B cell (primary cell): ENCODE measurements around the gene BUB3. TPM values are rescaled to one million over a fixed set of nuclear protein-coding genes. Genes with fewer than 3 reads are reported as not detected.

Experiments
- ATAC-seq: fragments of 200-7000 bp; cut with Tn5 transposase; one replicate; pipeline ENCODE4 v1.10.0; 2021; ENCODE audit warnings: low read depth, mild to moderate bottlenecking, moderate number of reproducible peaks, moderate library complexity
- CTCF ChIA-PET: fragments of 350-600 bp; sonication (Branson Sonifier 250); formaldehyde crosslinking; loops from one replicate; lab custom pipeline; 2021; ENCODE audit warnings: antibody characterized with exemption, inconsistent platforms; lab: Charles Lee
- POLR2A ChIA-PET: fragments of 350-600 bp; sonication (Branson Sonifier 250); formaldehyde crosslinking; loops from one replicate; lab custom pipeline; 2021; ENCODE audit warnings: antibody characterized with exemption; lab: Charles Lee
- DNase-seq: peaks from one replicate; pipeline ENCODE4 v3.0.0; 2013
- H2AFZ ChIP-seq: 2 replicates; pipeline ENCODE4 v1.6.1; 2012; ENCODE audit warnings: mild to moderate bottlenecking, low read depth, low read length; ENCODE audit not compliant: insufficient read depth, poor library complexity, severe bottlenecking
- H3K27ac ChIP-seq, 2 donors: 1 replicate in 1 of 2; 2 replicates in 1 of 2; pipeline ENCODE4 v1.5.1; 2012 to 2013; ENCODE audit warnings: low read length in 2 of 2, mild to moderate bottlenecking in 2 of 2, moderate library complexity in 1 of 2
- H3K27me3 ChIP-seq, 4 experiments: fragments of 200-600 bp in 1 of 4; sonication (generic) in 1 of 4; replicated peaks in 1 of 4; 1 replicate in 2 of 4; 2 replicates in 2 of 4; pipeline versions ENCODE4 v1.6.1 to v1.7.0; 2013 to 2016; ENCODE audit warnings: low read length in 3 of 4, mild to moderate bottlenecking in 2 of 4, mixed read lengths in 1 of 4, moderate library complexity in 1 of 4; ENCODE audit not compliant: insufficient read depth in 4 of 4, control insufficient read depth in 3 of 4; ENCODE audit errors: control extremely low read depth in 1 of 4
- H3K36me3 ChIP-seq, 2 experiments: replicated peaks in 1 of 2; 1 replicate in 1 of 2; 2 replicates in 1 of 2; pipeline versions ENCODE4 v1.6.1 to v1.7.1; 2013; ENCODE audit warnings: low read length in 1 of 2; ENCODE audit not compliant: insufficient read depth in 2 of 2, control insufficient read depth in 1 of 2; ENCODE audit errors: control extremely low read depth in 1 of 2, extremely low read depth in 1 of 2
- H3K4me1 ChIP-seq, 2 donors: fragments of 200-600 bp in 1 of 2; sonication (generic) in 1 of 2; 1 replicate in 1 of 2; 2 replicates in 1 of 2; pipeline versions ENCODE4 v1.5.1 to v1.6.1; 2013 to 2017; ENCODE audit warnings: low read length in 2 of 2; ENCODE audit not compliant: control insufficient read depth in 2 of 2, insufficient read depth in 2 of 2
- H3K4me2 ChIP-seq: replicated peaks from 2 replicates; pipeline ENCODE3; 2012; ENCODE audit warnings: mild to moderate bottlenecking, low read depth, low read length; ENCODE audit not compliant: poor library complexity, severe bottlenecking
- H3K4me3 ChIP-seq, 5 experiments: fragments of 200-600 bp in 1 of 5; sonication (generic) in 1 of 5; 1 replicate in 3 of 5; 2 replicates in 2 of 5; pipeline versions ENCODE4 v1.5.1 to v1.7.0; 2011 to 2016; ENCODE audit warnings: low read length in 4 of 5, mild to moderate bottlenecking in 4 of 5, low read depth in 2 of 5, control low read depth in 1 of 5, moderate library complexity in 1 of 5; ENCODE audit not compliant: insufficient read depth in 1 of 5; ENCODE audit errors: control extremely low read depth in 1 of 5, extremely low read depth in 1 of 5
- H3K79me2 ChIP-seq: fragments of 200-600 bp; sonication (generic); one replicate; pipeline ENCODE4 v1.6.0; 2016; ENCODE audit warnings: low read length; ENCODE audit not compliant: control insufficient read depth, insufficient read depth
- H3K9ac ChIP-seq: fragments of 200-600 bp; sonication (generic); 2 replicates; pipeline ENCODE4 v1.6.1; 2017; ENCODE audit warnings: mild to moderate bottlenecking, low read length, moderate library complexity
- H3K9me3 ChIP-seq, 3 donors: one replicate each; pipeline versions ENCODE4 v1.6.1 to v1.7.1; 2013; ENCODE audit warnings: low read length in 2 of 3; ENCODE audit not compliant: control insufficient read depth in 2 of 3, insufficient read depth in 1 of 3; ENCODE audit errors: control extremely low read depth in 1 of 3
- H4K20me1 ChIP-seq: 2 replicates; pipeline ENCODE4 v1.6.0; 2012; ENCODE audit warnings: mild to moderate bottlenecking, low read length; ENCODE audit not compliant: insufficient read depth, control insufficient read depth, poor library complexity, severe bottlenecking
- H3K27ac Mint-ChIP-seq: one replicate; pipeline ENCODE4 v1.8.0; 2021; ENCODE audit warnings: mixed read lengths
- H3K27me3 Mint-ChIP-seq: one replicate; pipeline ENCODE4 v1.8.0; 2021; ENCODE audit warnings: mixed read lengths
- H3K4me1 Mint-ChIP-seq: one replicate; pipeline ENCODE4 v1.8.0; 2021; ENCODE audit warnings: mixed read lengths
- H3K4me3 Mint-ChIP-seq: one replicate; pipeline ENCODE4 v1.8.0; 2021; ENCODE audit warnings: mixed read lengths
- H3K9me3 Mint-ChIP-seq: one replicate; pipeline ENCODE4 v1.8.0; 2022; ENCODE audit warnings: mixed read lengths; ENCODE audit not compliant: insufficient read depth
- EZH2 ChIP-seq: IDR thresholded peaks from 2 replicates; pipeline ENCODE4 v1.6.1; 2012; ENCODE audit warnings: borderline replicate concordance, low read depth, mild to moderate bottlenecking, moderate library complexity, low read length; ENCODE audit not compliant: insufficient read depth, poor library complexity, severe bottlenecking
- WGBS: methylation state at CpG from one replicate; pipeline ENCODE4 v1.1.5; 2013; ENCODE audit warnings: missing lambda C conversion rate; ENCODE audit not compliant: insufficient coverage; 5-methylcytosine and 5-hydroxymethylcytosine counted together
- intact Hi-C: fragments of 100-400 bp; cut with micrococcal nuclease; formaldehyde crosslinking; loops from one replicate; pipeline ENCODE4 v1.10.0; 2022
- polyA plus RNA-seq: library from polyadenylated mRNA; depleted of rRNA; stranded (reverse); fragments of >200 nt; gene quantifications from 2 replicates; pipeline ENCODE4 v1.2.3, GENCODE V29; 2012
- total RNA-seq, 2 donors: library from RNA; stranded (reverse); fragments of 120-200 nt in 1 of 2; gene quantifications; 1 replicate in 1 of 2; 2 replicates in 1 of 2; pipeline versions ENCODE4 v1.2.3 to v1.2.4, GENCODE V29; 2013 to 2022
- TF ChIP-seq, protein P1 (sequence below): fragments of 200-600 bp; IDR thresholded peaks from one replicate; pipeline ENCODE4 v1.8.0; 2022; ENCODE audit warnings: antibody characterized with exemption, mild to moderate bottlenecking

BUB3 gene
- total and polyA plus RNA-seq, 2 donors (not counting 1 experiment from before 2014, with no cell fraction given), result 112 to 113 TPM

DNA sequence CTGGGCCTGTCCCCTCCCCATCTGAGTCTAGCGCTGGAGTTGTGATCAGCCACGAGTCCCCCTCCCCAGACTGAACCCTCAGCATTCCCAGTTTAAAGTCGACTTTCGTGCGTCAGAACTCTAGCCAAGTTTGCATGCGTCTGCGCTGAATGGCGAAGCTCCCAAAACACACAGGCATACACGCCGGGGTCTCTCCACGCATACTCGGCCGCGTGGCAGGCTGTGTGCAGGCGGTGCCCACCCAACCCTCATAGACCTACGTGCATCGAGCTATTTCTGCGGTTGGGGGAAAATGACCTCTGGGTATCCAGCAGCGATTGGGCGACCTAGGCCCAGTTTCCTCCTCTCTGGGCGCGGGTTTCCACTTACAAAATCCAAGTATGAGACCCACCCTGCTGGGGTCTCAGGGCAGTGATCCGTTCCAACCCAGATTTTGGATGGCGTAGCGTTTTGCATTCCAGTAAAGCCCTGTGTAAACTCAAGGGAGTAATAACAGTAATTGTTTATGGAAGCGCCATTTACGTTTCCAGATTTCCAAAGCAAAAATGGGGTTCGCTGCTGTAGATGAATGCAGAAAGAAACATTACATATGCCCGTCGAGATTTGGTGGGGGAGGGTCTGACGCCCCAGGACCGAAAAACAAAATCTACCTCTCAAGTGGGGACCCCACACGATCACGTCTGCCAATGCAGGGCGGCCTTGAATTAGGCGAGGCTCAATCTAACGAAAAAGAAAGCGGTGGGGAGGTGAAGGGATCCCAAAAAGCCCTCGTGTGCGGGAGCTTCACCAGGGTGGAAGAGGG lies 20.5 kb upstream of the BUB3 start:
- H3K27ac Mint-ChIP-seq, result peak overlapping the region; percentile 84
- TF ChIP-seq, protein P1, sequence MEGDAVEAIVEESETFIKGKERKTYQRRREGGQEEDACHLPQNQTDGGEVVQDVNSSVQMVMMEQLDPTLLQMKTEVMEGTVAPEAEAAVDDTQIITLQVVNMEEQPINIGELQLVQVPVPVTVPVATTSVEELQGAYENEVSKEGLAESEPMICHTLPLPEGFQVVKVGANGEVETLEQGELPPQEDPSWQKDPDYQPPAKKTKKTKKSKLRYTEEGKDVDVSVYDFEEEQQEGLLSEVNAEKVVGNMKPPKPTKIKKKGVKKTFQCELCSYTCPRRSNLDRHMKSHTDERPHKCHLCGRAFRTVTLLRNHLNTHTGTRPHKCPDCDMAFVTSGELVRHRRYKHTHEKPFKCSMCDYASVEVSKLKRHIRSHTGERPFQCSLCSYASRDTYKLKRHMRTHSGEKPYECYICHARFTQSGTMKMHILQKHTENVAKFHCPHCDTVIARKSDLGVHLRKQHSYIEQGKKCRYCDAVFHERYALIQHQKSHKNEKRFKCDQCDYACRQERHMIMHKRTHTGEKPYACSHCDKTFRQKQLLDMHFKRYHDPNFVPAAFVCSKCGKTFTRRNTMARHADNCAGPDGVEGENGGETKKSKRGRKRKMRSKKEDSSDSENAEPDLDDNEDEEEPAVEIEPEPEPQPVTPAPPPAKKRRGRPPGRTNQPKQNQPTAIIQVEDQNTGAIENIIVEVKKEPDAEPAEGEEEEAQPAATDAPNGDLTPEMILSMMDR, result no peak
- TF ChIP-seq EZH2, result no peak
- H3K4me3 Mint-ChIP-seq, result peak overlapping the region; percentile 57
- intact Hi-C loops, result loop anchor here (1.0 kb wide), 1 partner anchor 16 kb away; no protein-coding TSS in a partner anchor
- peaks cover 65% of the 10 kb centered on the region for H3K27me3 Mint-ChIP-seq
- Histone ChIP-seq H3K79me2 (no peaks in the 10 kb centered on the region), H3K4me1 (peaks cover 49 to 57% of the 10 kb centered on the region in 2 donors), H4K20me1 (no peaks in the 10 kb centered on the region), H3K27ac (no peak overlapping the region), H3K4me2 (peak overlapping the region; percentile 83), H3K9me3 (peaks cover 3 to 58% (median 18%) of the 10 kb centered on the region in 3 donors), H3K4me3 (no peak overlapping the region), H2AFZ (peak overlapping the region; percentile 34), H3K27me3 (peaks cover 0 to 88% (median 71%) of the 10 kb centered on the region in 4 experiments), H3K9ac (no peak overlapping the region), H3K36me3 (no peaks in the 10 kb centered on the region)
- 12% methylated on average over 25 of the region's 40 CpGs for WGBS
- ATAC-seq, result no peak
- no peaks in the 10 kb centered on the region for H3K9me3 Mint-ChIP-seq
- peaks cover 33% of the 10 kb centered on the region for H3K4me1 Mint-ChIP-seq
- peak; percentile 48 for DNase-seq
- ChIA-PET CTCF (interaction anchor here (0.9 to 4.3 kb wide), 10 partner anchors 11 to 430 kb away, joined by 3 to 32 read pairs (median 4); partner anchors contain the start of gene BUB3), POLR2A (interaction anchor here (1.3 kb wide), 1 partner anchor 16 kb away, joined by 3 read pairs; no protein-coding TSS in a partner anchor)
